Measurements from ENCODE around the gene KIAA1217. TPM values are rescaled to one million over a fixed set of nuclear protein-coding genes. Genes with fewer than 3 reads are reported as not detected.
"Not testable (repeated sequence)": the region's sequence is repeated elsewhere in the genome, so short reads cannot be mapped to it uniquely, and the experiment has no call there.

Gene KIAA1217
- total RNA-seq, 1 experiment from 2014 or later = 5.2 TPM

DNA sequence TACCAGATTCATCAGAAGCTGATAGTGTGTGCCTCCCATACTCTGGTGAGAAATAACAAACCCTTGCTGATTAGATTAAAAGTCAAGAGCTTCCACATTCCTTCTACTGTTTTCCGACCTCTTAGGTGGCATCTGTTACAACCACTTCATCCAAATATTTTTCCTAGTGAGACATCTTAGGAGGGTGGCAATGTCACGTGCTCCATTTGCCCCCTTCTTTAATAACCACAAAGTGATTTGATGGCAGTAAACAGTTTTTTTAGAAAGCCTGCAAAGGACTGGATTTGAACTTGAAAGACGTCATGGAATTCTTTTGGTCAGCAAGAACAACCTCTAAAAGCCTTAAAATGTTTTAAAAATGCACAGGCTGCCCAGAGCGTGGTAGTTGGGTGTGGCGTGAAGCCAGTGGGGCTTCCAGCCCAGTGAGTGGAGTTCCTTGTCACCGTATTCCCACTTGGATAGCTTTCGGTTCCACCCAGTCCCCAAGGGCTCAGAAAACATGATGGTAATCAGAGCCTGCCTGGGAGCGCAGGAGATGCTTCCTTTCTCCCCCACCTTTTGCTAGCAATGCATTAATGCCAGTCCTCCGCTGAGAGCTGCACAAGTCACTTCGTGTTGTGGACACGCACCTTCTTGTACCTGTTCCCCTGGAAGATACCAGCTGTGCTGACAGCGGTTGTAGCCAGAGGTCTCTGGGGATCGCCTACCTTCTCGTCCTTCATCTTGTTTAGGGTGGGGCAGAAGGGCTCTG, 256.4 kb downstream of the KIAA1217 start:
- peak; percentile 88 for DNase-seq (ENCODE audit: low read depth)

DNA sequence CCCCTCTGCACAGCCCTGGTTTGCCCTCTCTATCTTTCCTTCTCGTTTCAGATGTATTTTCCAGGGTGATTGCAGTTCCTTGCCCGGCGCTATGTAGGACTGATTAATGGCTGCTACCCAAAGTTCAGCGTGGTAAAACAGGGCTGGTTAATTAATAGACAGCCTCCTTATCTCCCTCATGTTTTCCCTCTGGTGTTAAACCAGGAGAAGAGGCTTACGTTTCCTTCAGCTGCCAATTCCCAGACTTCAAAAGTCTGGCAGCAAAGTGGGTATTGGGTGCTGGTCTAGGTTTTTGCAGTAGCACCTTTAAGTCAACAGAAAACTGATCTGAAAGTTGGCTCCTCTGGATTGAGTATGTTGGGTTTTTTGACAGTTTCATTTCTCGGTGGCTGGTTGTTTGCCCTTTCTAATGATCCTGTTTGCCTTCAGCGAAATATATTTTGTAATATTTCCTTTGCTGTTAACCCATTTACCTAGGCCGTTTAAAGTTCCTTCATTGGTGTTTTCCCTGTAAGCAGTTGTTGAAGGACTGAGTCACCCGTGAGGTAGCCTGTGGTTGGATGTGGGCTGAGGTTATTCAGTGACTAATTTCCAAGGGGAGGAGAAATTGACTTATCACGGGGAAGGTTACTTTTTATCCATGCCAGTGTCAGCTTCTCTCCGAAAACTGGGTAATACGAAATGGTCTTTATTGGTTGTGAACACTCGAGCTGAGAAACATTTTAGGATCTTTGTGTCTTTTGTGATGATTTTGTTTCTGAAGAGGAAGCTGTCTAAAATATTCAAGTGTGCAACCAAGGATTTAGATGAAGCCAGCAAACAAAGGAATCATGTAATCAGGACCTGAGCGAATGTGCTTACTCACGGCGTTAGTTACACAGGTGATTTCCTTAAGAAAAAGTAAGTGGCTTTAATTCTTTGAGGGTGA, 257.2 kb downstream of the KIAA1217 start:
- DNase-seq (ENCODE audit: low read depth) = peak; percentile 94

- DNase-seq (ENCODE audit: low read depth) = no peak
These were observed 258.2 kb downstream of the KIAA1217 start for GRCh38 chr10:24467136-24467535.

DNA sequence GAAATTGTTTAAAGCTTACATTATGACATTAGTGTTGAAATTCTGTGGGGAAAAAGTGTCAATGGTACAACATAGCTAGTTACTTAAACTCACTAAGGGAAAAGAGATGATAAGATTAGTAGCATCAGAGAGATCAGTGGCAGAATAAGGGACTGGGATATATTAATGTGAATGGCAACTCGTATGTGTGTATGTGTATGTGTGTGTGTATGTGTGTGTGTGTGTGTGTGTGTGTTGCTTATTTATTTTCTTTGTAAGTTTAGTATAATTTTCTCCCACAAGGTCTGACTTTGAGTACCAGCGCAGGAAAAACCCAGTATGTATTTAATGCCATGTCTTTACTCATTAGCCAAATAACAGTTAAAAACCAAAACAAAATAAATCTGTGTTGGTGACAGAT, 258.7 kb downstream of the KIAA1217 start:
- DNase-seq (ENCODE audit: low read depth) = no peak

DNA sequence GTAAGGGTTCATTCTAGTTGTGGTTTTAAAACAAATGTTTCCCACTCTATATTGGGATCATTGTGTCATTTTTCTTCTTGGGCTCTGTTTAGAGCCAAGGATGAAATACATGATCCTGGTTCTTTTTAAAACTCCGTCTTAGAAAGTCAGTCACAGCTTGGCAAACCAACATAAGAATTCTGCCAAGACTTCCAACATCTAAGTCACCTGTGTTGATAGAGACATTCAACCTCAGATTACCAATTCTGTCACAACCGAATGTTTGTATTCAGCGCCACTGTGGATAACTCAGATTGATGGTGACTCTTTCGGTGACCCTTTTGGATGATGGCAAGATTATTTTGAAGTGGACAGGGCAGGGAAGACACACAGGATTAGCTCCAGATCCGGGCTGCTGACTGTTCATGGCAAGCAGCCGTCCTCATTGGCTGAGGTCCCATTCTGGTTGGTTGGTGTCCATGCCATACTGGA, 259.4 kb downstream of the KIAA1217 start:
- DNase-seq (ENCODE audit: low read depth) = no peak

GRCh38 chr10:24469993-24470392, 261.1 kb downstream of the KIAA1217 start:
- DNase-seq (ENCODE audit: low read depth) = no peak

GRCh38 chr10:24475598-24475997, 266.7 kb downstream of the KIAA1217 start:
- no peak for DNase-seq (ENCODE audit: low read depth)

- DNase-seq (ENCODE audit: low read depth) = no peak
These were observed 268.2 kb downstream of the KIAA1217 start for GRCh38 chr10:24476913-24477701.

DNA sequence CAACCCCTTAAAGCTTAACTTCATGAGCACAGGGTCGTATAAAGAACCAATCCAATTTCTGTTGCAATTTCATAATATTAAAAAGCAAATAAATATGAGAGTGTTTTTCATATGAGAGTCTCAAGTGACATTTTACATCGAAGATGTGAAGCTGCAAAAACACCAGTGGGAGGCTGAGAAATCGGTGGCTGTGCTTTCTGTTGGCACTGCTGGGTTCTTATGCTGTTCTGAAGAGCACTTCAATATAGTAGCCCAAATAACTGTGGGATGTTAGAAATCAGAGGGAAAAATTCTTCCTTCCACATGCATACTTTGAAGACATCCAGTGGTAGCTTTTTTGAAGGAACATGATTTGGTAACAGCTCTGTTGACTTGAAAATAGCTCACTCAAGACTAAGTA, 269.0 kb downstream of the KIAA1217 start:
- DNase-seq (ENCODE audit: low read depth) = no peak

- no peak for DNase-seq (ENCODE audit: low read depth)
These were observed 270.9 kb downstream of the KIAA1217 start for GRCh38 chr10:24479806-24480205.

DNA sequence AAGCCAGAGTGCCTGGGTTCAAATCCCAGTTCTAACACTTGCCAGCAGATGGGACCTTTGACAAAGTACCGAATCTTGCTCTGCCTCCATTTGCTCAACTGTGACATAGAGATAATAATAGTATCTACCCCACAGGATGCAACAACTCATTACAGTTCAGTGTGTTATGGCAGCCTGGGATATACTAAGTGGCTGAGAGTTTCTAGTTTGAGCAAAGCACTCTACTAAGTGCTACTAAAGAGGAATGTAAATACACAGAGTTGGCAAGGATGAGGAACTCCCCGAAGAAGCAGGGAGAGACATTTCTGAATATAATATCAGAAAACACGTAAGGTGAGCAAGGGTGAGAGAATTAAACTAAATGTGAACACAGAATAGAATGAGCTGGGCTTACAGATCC, 271.5 kb downstream of the KIAA1217 start:
- DNase-seq (ENCODE audit: low read depth) = no peak

DNA sequence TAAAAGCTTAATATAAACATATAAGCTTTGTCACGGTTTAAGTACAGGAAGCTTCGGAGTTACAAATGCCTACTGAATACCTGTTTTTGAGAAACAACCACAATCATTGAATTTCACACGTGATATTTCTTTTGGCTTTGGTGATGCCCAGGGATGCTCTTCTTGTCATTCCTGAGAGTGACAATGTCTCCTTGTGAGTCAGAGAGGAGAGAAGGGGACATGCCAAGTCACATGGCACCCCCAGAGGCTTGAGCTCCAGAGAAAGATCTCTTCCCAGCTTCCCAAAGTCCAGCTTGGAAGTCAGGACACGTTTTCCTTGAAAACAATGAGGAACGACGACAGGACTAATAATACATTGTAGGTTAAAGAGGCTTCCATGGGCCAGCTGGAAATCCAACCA, 272.3 kb downstream of the KIAA1217 start:
- no peak for DNase-seq (ENCODE audit: low read depth)

GRCh38 chr10:24482713-24483112, 273.8 kb downstream of the KIAA1217 start:
- not testable (repeated sequence) for DNase-seq (ENCODE audit: low read depth)

DNA sequence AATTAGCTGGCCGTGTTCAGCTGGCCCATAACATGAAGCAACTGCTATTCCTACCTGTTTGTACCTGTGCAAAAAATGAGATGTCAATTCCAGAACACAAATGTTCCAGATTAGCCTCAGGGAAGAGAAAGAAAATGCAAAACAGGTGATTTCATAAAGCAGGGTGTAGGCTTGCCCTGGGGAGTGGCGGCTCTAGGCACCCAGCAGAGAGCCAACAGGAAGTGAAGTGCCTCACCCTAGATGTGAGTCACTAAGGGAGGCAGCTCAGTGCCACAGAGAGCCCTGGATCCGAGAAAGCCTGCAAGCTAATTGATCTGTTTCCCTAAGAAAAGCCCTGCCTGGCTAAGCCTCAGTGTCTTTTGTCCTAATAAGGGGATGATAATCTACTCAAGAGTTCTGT, 274.8 kb downstream of the KIAA1217 start:
- peak; percentile 64 for DNase-seq (ENCODE audit: low read depth)

DNA sequence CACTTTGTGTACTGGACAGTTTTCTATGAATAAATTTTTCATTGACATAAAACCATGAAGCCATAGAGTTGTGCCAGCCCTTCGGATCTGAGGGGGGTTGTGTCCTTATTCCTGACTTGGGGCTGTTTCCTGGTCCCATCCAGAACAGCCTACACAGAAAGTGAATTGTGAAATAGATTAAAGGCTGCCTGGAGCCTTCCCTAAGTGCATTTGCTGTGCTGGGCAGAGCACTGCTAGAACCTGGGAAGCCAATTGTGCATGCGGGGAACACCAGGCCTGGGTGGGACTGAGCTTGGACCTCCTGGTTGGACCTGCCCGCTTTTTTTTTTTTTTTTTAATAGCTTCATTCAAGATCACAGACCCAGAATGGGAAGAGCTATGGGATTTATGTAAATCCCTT, 275.8 kb downstream of the KIAA1217 start:
- DNase-seq (ENCODE audit: low read depth) = no peak

- DNase-seq (ENCODE audit: low read depth) = no peak
These were observed 276.4 kb downstream of the KIAA1217 start for GRCh38 chr10:24485304-24485703.

- no peak for DNase-seq (ENCODE audit: low read depth)
These were observed 279.7 kb downstream of the KIAA1217 start for GRCh38 chr10:24488631-24489030.

DNA sequence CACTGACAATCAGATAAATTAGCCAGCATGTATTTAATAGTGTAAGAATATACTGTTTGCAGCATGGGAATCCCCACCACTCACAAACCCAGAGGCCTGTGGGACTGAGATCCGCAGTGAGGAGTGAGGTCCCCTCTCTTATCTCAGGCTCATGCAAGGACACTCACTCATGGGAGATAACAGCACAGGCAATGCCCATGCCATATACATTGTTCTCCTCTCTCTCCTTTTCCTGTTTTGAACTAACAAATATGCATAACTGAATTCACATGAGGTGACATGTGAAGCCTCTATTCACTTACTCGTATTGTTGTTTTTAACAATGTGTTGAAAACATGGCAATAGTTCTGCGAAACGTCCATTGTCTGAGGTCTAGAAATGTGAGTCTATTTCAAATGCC, 284.2 kb downstream of the KIAA1217 start:
- no peak for DNase-seq (ENCODE audit: low read depth)

- no peak for DNase-seq (ENCODE audit: low read depth)
These were observed 285.3 kb downstream of the KIAA1217 start for GRCh38 chr10:24494236-24494635.

GRCh38 chr10:24494777-24495176, 285.8 kb downstream of the KIAA1217 start:
- no peak for DNase-seq (ENCODE audit: low read depth)

- no peak for DNase-seq (ENCODE audit: low read depth)
These were observed 286.9 kb downstream of the KIAA1217 start for GRCh38 chr10:24495666-24496460.
